Cerebellar cortex (tissue), 1 donor: ENCODE measurements around the gene ASGR1.
"Not testable (repeated sequence)": the region's sequence is repeated elsewhere in the genome, so short reads cannot be mapped to it uniquely, and the experiment has no call there.

Source experiments
- DNase-seq: peaks from one replicate; pipeline ENCODE4 v3.0.0-alpha.2; 2015; ENCODE audit warnings: low spot score

ASGR1 gene

GRCh38 chr17:7191069-7191468 lies 11.9 kb upstream of the ASGR1 start:
- no peak for DNase-seq

GRCh38 chr17:7190276-7190917 lies 11.2 kb upstream of the ASGR1 start:
- no peak for DNase-seq

DNA sequence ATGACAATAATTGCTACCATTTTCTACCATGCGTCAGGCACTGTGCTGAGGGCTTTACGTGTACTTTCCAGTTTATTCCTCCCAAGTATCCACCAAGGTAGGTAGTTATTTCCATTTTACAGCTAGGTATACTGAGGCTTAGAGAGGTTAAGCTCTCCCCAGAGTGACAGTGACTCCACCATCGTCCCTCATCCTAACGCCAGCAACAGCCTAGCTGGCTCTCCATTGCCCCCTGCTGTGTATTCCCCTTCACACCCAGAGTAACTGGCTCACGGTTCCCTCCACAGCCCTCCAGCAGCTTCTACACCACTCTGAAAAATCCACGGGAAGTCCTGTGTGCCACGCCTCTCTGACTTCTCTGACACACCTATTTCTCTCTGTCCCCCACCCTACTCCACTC lies 7.1 kb upstream of the ASGR1 start:
- no peak for DNase-seq

DNA sequence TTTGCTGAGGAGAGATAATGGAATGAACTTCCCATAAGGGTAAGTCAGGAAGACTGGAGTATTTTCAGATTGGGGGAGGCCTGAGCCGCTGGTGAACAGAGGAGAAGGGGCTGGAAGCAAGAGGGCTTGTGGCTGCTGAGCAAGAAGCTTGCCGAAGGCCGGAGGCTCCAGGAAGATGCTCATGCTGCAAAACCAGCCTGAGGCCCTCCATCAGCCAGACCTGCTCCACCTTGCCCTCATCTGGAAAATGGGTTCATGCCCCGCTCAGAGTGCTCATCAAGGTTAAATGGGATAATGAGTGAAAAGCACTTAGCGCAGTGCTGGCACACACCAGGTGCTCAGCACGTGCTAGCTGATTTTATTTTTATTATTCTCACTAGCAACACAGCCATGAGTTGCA lies 5.5 kb upstream of the ASGR1 start:
- DNase-seq = no peak

DNA sequence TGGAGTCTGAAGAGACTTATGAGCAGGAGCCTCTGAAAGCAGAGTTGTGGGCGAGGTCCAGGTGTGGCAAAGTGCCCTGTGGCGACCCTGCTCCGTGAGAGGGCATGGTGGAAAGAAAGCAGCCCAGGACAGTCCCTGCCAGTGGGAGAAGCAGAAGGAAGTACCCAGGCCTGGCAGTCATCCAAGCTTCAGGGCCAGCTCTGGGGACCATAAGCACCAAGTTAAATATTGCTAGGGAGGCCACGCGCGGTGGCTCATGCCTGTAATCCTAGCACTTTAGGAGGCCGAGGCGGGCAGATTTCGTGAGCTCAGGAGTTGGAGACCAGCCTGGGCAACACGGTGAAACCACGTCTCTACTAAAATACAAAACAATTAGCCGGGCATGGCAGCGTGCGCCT lies 4.9 kb upstream of the ASGR1 start:
- peak; percentile 57 for DNase-seq

DNA sequence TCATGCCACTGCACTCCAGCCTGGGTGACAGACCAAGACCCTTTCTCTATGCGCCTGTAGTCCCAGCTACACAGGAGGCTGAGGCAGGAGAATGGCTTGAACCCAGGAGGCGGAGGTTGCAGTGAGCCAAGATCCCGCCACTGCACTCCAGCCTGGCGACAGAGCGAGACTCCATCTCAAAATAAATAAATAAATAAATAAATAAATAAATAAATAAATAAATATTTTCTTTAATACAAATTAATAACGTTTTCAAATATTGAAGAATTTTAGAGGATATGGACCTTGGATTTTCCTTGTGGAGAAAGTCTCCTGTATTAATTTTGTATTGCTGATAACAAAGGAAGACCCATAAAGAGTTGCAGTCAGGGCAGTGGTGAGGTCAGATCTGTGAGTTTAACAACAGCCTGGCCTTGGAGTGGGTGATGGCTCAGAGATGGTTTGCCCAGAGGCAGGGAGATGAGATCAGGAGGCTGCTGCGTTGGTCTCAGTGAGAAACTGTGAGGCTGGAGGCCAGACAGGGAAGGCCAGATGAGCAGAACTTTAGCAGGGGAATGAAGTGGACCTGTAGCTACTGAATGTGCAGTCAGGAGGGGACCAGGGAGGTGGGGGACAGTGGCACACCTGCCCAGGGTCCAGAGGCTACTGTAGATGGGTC lies 4.4 kb upstream of the ASGR1 start:
- no peak for DNase-seq

GRCh38 chr17:7182101-7182500 lies 2.9 kb upstream of the ASGR1 start:
- not testable (repeated sequence) for DNase-seq

DNA sequence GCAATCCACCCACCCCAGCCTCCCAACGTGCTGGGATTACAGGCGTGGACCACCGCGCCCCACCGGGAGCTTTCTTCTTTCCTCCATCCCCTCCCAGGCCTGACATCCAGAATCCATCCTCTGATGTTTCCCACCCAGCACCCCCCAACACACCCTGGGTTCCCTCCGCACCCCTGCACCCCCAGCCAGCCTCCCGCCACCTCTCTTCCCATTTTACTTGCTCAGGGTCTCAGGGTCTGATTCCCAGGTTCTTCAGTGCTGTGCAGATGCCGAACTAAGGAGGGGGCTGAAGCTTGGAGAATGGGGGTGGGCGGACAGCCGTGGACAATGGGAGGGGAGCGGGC lies 225 bp downstream of the ASGR1 start:
- no peak for DNase-seq

GRCh38 chr17:7177954-7178477 lies 1.2 kb downstream of the ASGR1 start:
- DNase-seq = peak; percentile 30

DNA sequence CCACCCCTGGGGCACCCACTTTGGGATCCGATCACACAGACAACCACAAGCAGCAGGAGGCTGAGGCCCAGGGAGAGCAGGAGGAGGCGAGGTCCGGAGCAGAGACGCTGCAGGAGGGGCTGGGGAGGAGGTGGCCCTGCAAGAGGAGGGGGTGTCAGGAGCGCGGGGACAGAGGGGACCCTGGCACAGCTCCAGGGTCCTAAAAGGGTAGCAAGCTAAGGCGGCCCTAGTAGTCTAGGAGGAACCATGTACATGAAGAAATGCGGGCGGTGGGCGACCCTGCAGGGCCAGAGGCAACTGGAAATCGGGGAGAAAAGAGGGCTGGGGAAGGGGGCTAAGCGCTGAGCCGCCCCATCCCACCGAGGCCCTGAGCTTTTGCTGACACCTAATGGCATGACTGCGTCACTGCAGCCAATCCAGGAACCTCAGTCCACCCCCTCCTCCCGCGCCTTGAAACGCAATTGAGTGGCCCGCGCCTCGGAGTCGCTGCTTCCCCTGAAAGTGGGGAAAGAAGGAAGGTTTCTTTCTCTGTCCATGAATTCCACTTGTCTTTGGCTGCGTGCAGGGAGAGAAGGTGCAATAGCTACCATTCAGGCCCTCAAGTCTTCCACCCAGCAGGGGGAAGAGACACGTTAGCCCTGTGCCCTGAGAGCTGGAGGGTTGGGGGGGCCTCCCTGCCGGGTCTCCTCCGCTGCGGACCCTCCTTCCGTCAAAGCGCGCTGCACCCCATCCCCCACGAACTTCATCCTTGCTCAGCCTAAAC lies 1.8 kb downstream of the ASGR1 start:
- DNase-seq = peak; percentile 85

DNA sequence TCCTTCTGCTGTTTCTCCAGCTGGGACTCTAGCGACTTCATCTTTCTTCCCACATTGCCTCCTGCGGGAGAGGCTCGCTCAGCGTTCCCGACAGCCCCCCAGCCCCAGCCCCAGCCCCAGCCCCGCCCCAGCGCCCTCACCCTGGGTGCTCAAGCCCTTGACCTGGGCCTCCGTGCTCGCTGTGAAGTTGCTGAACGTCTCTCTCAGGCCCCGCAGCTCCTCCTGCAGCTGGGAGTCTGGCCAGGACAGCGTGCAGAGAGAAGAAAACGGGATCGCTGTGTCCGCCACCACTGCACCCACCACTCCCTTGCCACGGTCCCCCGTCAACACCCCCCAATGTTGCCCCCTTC lies 2.4 kb downstream of the ASGR1 start:
- DNase-seq = no peak

DNA sequence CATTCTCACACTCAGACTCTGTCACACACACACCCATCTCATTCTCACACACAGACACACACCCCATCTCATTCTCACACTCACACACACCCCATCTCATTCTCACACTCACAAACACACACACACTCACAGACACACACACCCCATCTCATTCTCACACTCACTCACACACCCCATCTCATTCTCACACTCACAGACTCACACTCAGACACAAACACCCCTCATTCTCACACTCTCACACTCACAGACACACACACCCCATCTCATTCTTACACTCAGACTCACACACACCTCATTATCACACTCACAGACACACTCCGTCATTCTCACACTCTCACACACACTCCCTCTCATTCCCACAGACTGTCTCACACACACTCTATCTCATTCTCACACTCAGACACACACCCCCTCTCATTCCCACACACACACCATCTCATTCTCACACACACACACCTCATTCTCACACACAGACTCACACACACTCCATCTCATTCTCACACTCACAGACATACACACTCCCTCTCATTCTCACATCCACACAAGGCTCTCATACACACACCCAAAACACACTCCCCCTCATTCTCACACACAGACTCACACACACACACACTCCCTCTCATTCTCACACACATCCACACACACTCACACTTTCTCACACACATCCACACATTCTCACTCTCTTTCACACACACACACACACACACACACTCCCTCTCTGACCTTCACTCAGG lies 2.9 kb downstream of the ASGR1 start:
- no peak for DNase-seq

- no peak for DNase-seq
Observed at GRCh38 chr17:7175330-7175733, 3.8 kb downstream of the ASGR1 start.

DNA sequence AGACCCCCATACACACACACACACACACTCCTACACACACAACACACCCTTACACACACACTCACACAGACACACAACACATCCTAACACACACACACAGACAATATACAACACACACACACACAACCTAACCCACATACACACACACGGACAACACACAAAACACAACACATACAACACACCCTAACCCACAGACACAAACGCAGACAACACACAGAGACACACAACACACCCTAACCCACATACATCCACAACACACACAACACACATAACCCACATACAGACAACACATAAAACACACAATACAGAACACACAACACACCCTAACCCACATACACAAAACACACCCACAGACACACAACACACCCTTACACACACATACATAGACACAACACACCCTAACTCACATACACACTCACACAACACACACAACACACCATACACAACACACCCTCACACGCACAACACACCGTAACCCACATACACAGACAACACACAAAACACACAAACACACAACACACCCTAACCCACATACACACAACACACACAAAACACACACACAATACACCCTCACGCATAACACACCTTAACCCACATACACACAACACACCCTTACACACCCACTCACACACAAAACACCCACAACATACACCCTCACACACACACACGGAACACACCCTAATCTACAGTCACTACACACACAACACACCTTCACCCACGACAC lies 4.4 kb downstream of the ASGR1 start:
- DNase-seq = no peak

GRCh38 chr17:7173687-7174602 lies 5.2 kb downstream of the ASGR1 start:
- DNase-seq = peak; percentile 77

- not testable (repeated sequence) for DNase-seq
Observed at GRCh38 chr17:7172522-7173191, 6.5 kb downstream of the ASGR1 start.

GRCh38 chr17:7169565-7169908 lies 9.6 kb downstream of the ASGR1 start:
- not testable (repeated sequence) for DNase-seq

DNA sequence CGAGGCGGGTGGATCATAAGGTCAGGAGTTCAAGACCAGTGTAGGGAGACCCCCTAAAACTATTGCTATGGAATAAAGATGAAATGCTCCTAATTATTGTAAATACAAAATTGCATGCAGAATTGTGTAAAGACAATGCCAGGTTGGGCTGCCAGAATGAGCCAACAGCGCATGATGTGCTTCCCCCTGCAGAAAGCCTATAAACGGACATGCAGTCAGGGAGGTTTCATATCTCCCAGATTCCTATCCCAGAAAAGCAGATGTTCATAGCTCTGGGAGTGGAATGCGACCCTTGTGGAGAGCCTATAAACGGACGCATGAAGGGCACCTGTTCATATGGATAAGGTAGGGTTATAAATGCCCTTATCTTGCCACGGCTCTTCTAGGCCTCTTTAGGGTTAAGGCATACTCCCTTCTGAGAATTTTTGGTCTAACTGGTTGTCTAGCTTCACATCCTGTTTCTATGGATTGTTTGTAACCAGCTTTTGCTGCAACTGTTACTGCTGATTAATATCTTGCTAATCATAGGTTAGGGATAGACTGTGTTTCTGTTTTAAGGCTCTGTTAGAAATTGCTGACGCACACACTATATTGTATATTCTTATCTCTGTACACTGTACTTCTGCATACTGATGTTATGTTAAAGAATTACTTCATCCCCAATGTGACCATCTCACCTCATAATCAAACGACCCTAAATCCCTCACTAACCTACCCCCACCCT lies 10.2 kb downstream of the ASGR1 start:
- DNase-seq = not testable (repeated sequence)

GRCh38 chr17:7167832-7168231 lies 11.3 kb downstream of the ASGR1 start:
- no peak for DNase-seq

DNA sequence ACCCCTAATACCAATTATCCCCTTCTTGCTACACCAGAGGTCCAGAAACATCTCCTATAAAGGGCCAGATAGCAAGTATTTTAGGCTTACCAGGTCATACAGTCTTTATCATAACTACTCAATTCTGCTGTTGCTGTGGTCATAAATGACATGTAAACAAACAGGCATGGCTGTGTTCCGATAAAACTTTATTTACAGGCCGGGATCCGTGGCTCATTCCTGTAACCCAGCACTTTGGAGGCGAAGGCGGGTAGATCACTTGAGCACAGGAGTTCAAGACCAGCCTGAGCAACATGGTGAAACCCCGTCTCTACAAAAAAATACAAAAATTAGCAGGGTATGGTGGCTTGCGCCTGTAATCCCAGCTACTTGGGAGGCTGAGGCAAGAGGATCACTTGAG lies 12.3 kb downstream of the ASGR1 start:
- DNase-seq = no peak
